Trophoblast cell (in vitro differentiated cells and primary cell): ENCODE results near the gene TMEM229B.
A peak's percentile ranks its signal among the peaks of the same experiment; 100 is the strongest.

Experiments used
- DNase-seq, 2 donors: peaks; one replicate each; pipeline ENCODE4 v3.0.0-alpha.2; 2016
- H2AFZ ChIP-seq: 2 replicates; pipeline ENCODE4 v1.6.1; 2013; ENCODE audit warnings: low read length, moderate library complexity, mild to moderate bottlenecking; ENCODE audit not compliant: insufficient read depth, poor library complexity
- H2AK5ac ChIP-seq: 2 replicates; pipeline ENCODE4 v1.6.1; 2013; ENCODE audit warnings: mild to moderate bottlenecking, low read length
- H2BK120ac ChIP-seq: 2 replicates; pipeline ENCODE4 v1.6.1; 2013; ENCODE audit warnings: low read length, mild to moderate bottlenecking, moderate library complexity; ENCODE audit not compliant: insufficient read depth, poor library complexity
- H2BK12ac ChIP-seq: 2 replicates; pipeline ENCODE4 v1.6.1; 2013; ENCODE audit warnings: mild to moderate bottlenecking, low read length, moderate library complexity
- H2BK5ac ChIP-seq: 2 replicates; pipeline ENCODE4 v1.6.1; 2013; ENCODE audit warnings: low read length, low read depth, moderate library complexity, mild to moderate bottlenecking; ENCODE audit not compliant: poor library complexity
- H3K14ac ChIP-seq: 2 replicates; pipeline ENCODE4 v1.6.1; 2013; ENCODE audit warnings: mild to moderate bottlenecking, low read length
- H3K18ac ChIP-seq: 2 replicates; pipeline ENCODE4 v1.6.1; 2013; ENCODE audit warnings: mild to moderate bottlenecking, low read length
- H3K23ac ChIP-seq: 2 replicates; pipeline ENCODE4 v1.6.1; 2013; ENCODE audit warnings: low read length
- H3K27ac ChIP-seq: 2 replicates; pipeline ENCODE4 v1.5.1; 2013; ENCODE audit warnings: low read depth, mild to moderate bottlenecking, inconsistent platforms, low read length, moderate library complexity
- H3K27me3 ChIP-seq: 2 replicates; pipeline ENCODE4 v1.6.1; 2013; ENCODE audit warnings: inconsistent platforms, mild to moderate bottlenecking, low read length, moderate library complexity; ENCODE audit not compliant: insufficient read depth
- H3K36me3 ChIP-seq, 2 experiments: 1 replicate in 1 of 2; 2 replicates in 1 of 2; pipeline ENCODE4 v1.6.1; 2013; ENCODE audit warnings: low read length in 2 of 2, mild to moderate bottlenecking in 2 of 2, moderate library complexity in 1 of 2; ENCODE audit not compliant: insufficient read depth in 2 of 2, control insufficient read depth in 1 of 2
- H3K4ac ChIP-seq: 2 replicates; pipeline ENCODE4 v1.6.1; 2013; ENCODE audit warnings: low read depth, mild to moderate bottlenecking, low read length, moderate library complexity
- H3K4me1 ChIP-seq, 2 experiments: 1 replicate in 1 of 2; 2 replicates in 1 of 2; pipeline ENCODE4 v1.6.1; 2013; ENCODE audit warnings: low read length in 2 of 2, mild to moderate bottlenecking in 2 of 2, moderate library complexity in 1 of 2; ENCODE audit not compliant: insufficient read depth in 2 of 2, control insufficient read depth in 1 of 2
- H3K4me2 ChIP-seq: 2 replicates; pipeline ENCODE4 v1.6.1; 2013; ENCODE audit warnings: inconsistent platforms, mild to moderate bottlenecking, low read length, moderate library complexity
- H3K4me3 ChIP-seq: 2 replicates; pipeline ENCODE4 v1.5.1; 2013; ENCODE audit warnings: mild to moderate bottlenecking, low read depth, low read length, inconsistent platforms
- H3K79me1 ChIP-seq: one replicate; pipeline ENCODE4 v1.6.1; 2013; ENCODE audit warnings: low read length
- H3K79me2 ChIP-seq: 2 replicates; pipeline ENCODE4 v1.6.1; 2013; ENCODE audit warnings: low read length, mild to moderate bottlenecking; ENCODE audit not compliant: control insufficient read depth, insufficient read depth, poor library complexity
- H3K9ac ChIP-seq: 2 replicates; pipeline ENCODE4 v1.6.1; 2013; ENCODE audit warnings: mild to moderate bottlenecking, low read length
- H3K9me3 ChIP-seq: 2 replicates; pipeline ENCODE4 v1.6.1; 2013; ENCODE audit warnings: low read depth, mild to moderate bottlenecking, control low read depth, inconsistent platforms, low read length; ENCODE audit not compliant: insufficient read depth
- H4K12ac ChIP-seq: 2 replicates; pipeline ENCODE4 v1.6.1; 2013; ENCODE audit warnings: low read depth, mild to moderate bottlenecking, low read length, moderate library complexity
- H4K8ac ChIP-seq: 2 replicates; pipeline ENCODE4 v1.6.1; 2013; ENCODE audit warnings: low read depth, mild to moderate bottlenecking, low read length, moderate library complexity
- H4K91ac ChIP-seq: one replicate; pipeline ENCODE4 v1.6.1; 2013; ENCODE audit warnings: low read depth, mild to moderate bottlenecking, low read length, moderate library complexity
- WGBS: extraction: QIAGEN DNeasy Blood & Tissue Kit; methylation state at CpG from one replicate; pipeline ENCODE4 v1.1.7; 2013; ENCODE audit warnings: missing lambda C conversion rate; ENCODE audit not compliant: insufficient read length, insufficient coverage; ENCODE audit errors: extremely low coverage; 5-methylcytosine and 5-hydroxymethylcytosine counted together

TMEM229B gene

GRCh38 chr14:67442139-67442906 is 46.2 kb downstream of the TMEM229B start:
- Histone ChIP-seq H3K27me3 (no peaks in the 10 kb centered on the region), H4K12ac (no peak overlapping the region), H3K18ac (no peak overlapping the region), H4K8ac (no peak overlapping the region), H2AK5ac (no peak overlapping the region), H2BK120ac (no peak overlapping the region), H3K4ac (no peak overlapping the region), H2AFZ (no peak overlapping the region), H3K27ac (no peak overlapping the region), H3K79me2 (no peaks in the 10 kb centered on the region), H4K91ac (no peak overlapping the region), H3K79me1 (no peaks in the 10 kb centered on the region), H3K4me3 (no peak overlapping the region), H3K9ac (no peak overlapping the region), H2BK12ac (no peak overlapping the region), H2BK5ac (no peak overlapping the region), H3K23ac (no peak overlapping the region), H3K36me3 (no peaks in the 10 kb centered on the region), H3K9me3 (no peaks in the 10 kb centered on the region), H3K14ac (no peak overlapping the region), H3K4me2 (no peak overlapping the region), H3K4me1 (peaks cover 0 to 2% of the 10 kb centered on the region in 2 experiments)
- WGBS, result no CpG with 5 or more reads among the region's 8 CpGs
- no peak for DNase-seq

GRCh38 chr14:67441672-67442071 is 46.8 kb downstream of the TMEM229B start:
- Histone ChIP-seq H3K27me3 (no peaks in the 10 kb centered on the region), H2AK5ac (no peak overlapping the region), H2BK12ac (no peak overlapping the region), H3K27ac (no peak overlapping the region), H3K79me2 (no peaks in the 10 kb centered on the region), H2BK5ac (no peak overlapping the region), H2BK120ac (no peak overlapping the region), H3K9me3 (no peaks in the 10 kb centered on the region), H3K4me2 (no peak overlapping the region), H3K14ac (no peak overlapping the region), H3K79me1 (no peaks in the 10 kb centered on the region), H2AFZ (no peak overlapping the region), H4K8ac (no peak overlapping the region), H3K23ac (no peak overlapping the region), H3K18ac (no peak overlapping the region), H3K4me1 (peaks cover 0 to 2% of the 10 kb centered on the region in 2 experiments), H3K4me3 (no peak overlapping the region), H4K91ac (no peak overlapping the region), H4K12ac (no peak overlapping the region), H3K4ac (no peak overlapping the region), H3K9ac (no peak overlapping the region), H3K36me3 (no peaks in the 10 kb centered on the region)
- WGBS, result no CpG with 5 or more reads among the region's 8 CpGs
- DNase-seq, result no peak

GRCh38 chr14:67441256-67441655 is 47.3 kb downstream of the TMEM229B start:
- Histone ChIP-seq H2BK120ac (no peak overlapping the region), H4K8ac (no peak overlapping the region), H3K79me1 (no peaks in the 10 kb centered on the region), H3K4me2 (no peak overlapping the region), H2BK12ac (no peak overlapping the region), H2BK5ac (no peak overlapping the region), H3K27ac (no peak overlapping the region), H3K36me3 (no peaks in the 10 kb centered on the region), H3K79me2 (no peaks in the 10 kb centered on the region), H3K4ac (no peak overlapping the region), H3K23ac (no peak overlapping the region), H3K4me3 (no peak overlapping the region), H2AFZ (no peak overlapping the region), H3K14ac (no peak overlapping the region), H4K12ac (no peak overlapping the region), H3K27me3 (no peaks in the 10 kb centered on the region), H2AK5ac (no peak overlapping the region), H3K4me1 (peaks cover 0 to 2% of the 10 kb centered on the region in 2 experiments), H3K9ac (no peak overlapping the region), H3K9me3 (no peaks in the 10 kb centered on the region), H3K18ac (no peak overlapping the region), H4K91ac (no peak overlapping the region)
- no CpG with 5 or more reads among the region's 2 CpGs for WGBS
- DNase-seq, result no peak

GRCh38 chr14:67440513-67440912 is 48.0 kb downstream of the TMEM229B start:
- H3K4me2 ChIP-seq, result no peak overlapping the region
- H3K18ac ChIP-seq, result no peak overlapping the region
- H3K27me3 ChIP-seq, result no peaks in the 10 kb centered on the region
- no peak overlapping the region for H4K8ac ChIP-seq
- no peak overlapping the region for H3K4ac ChIP-seq
- H2BK5ac ChIP-seq, result no peak overlapping the region
- no peaks in the 10 kb centered on the region for H3K79me1 ChIP-seq
- H2AFZ ChIP-seq, result no peak overlapping the region
- H3K27ac ChIP-seq, result no peak overlapping the region
- no peaks in the 10 kb centered on the region for H3K79me2 ChIP-seq
- H3K23ac ChIP-seq, result no peak overlapping the region
- no peak overlapping the region for H3K14ac ChIP-seq
- no peak overlapping the region for H2BK120ac ChIP-seq
- no peaks in the 10 kb centered on the region for H3K36me3 ChIP-seq
- H3K9me3 ChIP-seq, result no peaks in the 10 kb centered on the region
- peak; percentile 29 to 70 for DNase-seq
- H4K91ac ChIP-seq, result no peak overlapping the region
- H3K4me1 ChIP-seq, result peaks cover 0 to 2% of the 10 kb centered on the region in 2 experiments
- no peak overlapping the region for H3K4me3 ChIP-seq
- no CpG with 5 or more reads among the region's 4 CpGs for WGBS
- no peak overlapping the region for H2AK5ac ChIP-seq
- no peak overlapping the region for H3K9ac ChIP-seq
- no peak overlapping the region for H4K12ac ChIP-seq
- H2BK12ac ChIP-seq, result no peak overlapping the region
